Activated B cell treated with CpG ODN at 0.5 μM for 24 hours (primary cell): ENCODE data around the gene BAIAP3. TPM values are rescaled to one million over a fixed set of nuclear protein-coding genes. Genes with fewer than 3 reads are reported as not detected.
A peak's percentile ranks its signal among the peaks of the same experiment; 100 is the strongest.

Experiments used
- ATAC-seq: fragments of 200-7000 bp; cut with Tn5 transposase; one replicate; pipeline ENCODE4 v1.10.0; 2021; ENCODE audit warnings: low read depth, mild to moderate bottlenecking, moderate library complexity
- CTCF ChIA-PET: fragments of 350-600 bp; sonication (Branson Sonifier 250); formaldehyde crosslinking; loops from one replicate; lab custom pipeline; 2021; ENCODE audit warnings: antibody characterized with exemption; lab: Charles Lee
- POLR2A ChIA-PET: fragments of 350-600 bp; sonication (Branson Sonifier 250); formaldehyde crosslinking; loops from one replicate; lab custom pipeline; 2021; ENCODE audit warnings: antibody characterized with exemption; lab: Charles Lee
- DNase-seq: peaks from one replicate; pipeline ENCODE4 v3.0.0; 2022
- H3K27ac Mint-ChIP-seq: one replicate; pipeline ENCODE4 v1.8.0; 2020; ENCODE audit warnings: mixed read lengths
- H3K27me3 Mint-ChIP-seq: one replicate; pipeline ENCODE4 v1.8.0; 2021; ENCODE audit warnings: mixed read lengths
- H3K36me3 Mint-ChIP-seq: one replicate; pipeline ENCODE4 v1.8.0; 2021; ENCODE audit warnings: low read depth, mixed read lengths
- H3K4me1 Mint-ChIP-seq: one replicate; pipeline ENCODE4 v1.8.0; 2021; ENCODE audit warnings: mixed read lengths
- H3K4me3 Mint-ChIP-seq: one replicate; pipeline ENCODE4 v1.8.0; 2020; ENCODE audit warnings: mild to moderate bottlenecking, mixed read lengths
- H3K9me3 Mint-ChIP-seq: one replicate; pipeline ENCODE4 v1.8.0; 2020; ENCODE audit warnings: mixed read lengths
- CTCF ChIP-seq: fragments of 200-600 bp; IDR thresholded peaks from one replicate; pipeline ENCODE4 v1.8.0; 2022; ENCODE audit warnings: antibody characterized with exemption, mild to moderate bottlenecking
- intact Hi-C: fragments of 100-400 bp; cut with micrococcal nuclease; formaldehyde crosslinking; loops from one replicate; pipeline ENCODE4 v1.15.1; 2024
- total RNA-seq: library from RNA; stranded (reverse); gene quantifications from 2 replicates; pipeline ENCODE4 v1.2.3, GENCODE V29; 2022

Gene BAIAP3
- total RNA-seq, 1 donor from 2014 or later, result 8.5 TPM

GRCh38 chr16:1330931-1331711 lies 2.3 kb upstream of the BAIAP3 start:
- Mint-ChIP-seq H3K27me3 (peaks cover 7% of the 10 kb centered on the region), H3K9me3 (no peaks in the 10 kb centered on the region), H3K4me3 (peak overlapping the region; percentile 78), H3K4me1 (peaks cover 33% of the 10 kb centered on the region), H3K27ac (peak overlapping the region; percentile 86), H3K36me3 (peaks cover 4% of the 10 kb centered on the region)
- no peak for TF ChIP-seq CTCF
- DNase-seq (no peak), ATAC-seq (no peak)
- ChIA-PET POLR2A (interaction anchor here (1.1 to 3.9 kb wide), 3 partner anchors 12 to 89 kb away, joined by 4 to 26 read pairs (median 17); partner anchors contain the start of genes UBE2I and UQCC4), CTCF (interaction anchor here (1.1 to 1.2 kb wide), 2 partner anchors 20 to 35 kb away, joined by 4 read pairs; no protein-coding TSS in a partner anchor)
- intact Hi-C loops, result no loop called here

- H3K27ac Mint-ChIP-seq, result peak overlapping the region; percentile 86
- no peak for TF ChIP-seq CTCF
- ChIA-PET POLR2A (interaction anchor here (1.1 to 3.9 kb wide), 4 partner anchors 9 to 89 kb away, joined by 3 to 26 read pairs (median 10); partner anchors contain the start of genes UBE2I and UQCC4), CTCF (interaction anchor here (1.1 to 1.2 kb wide), 2 partner anchors 21 to 36 kb away, joined by 4 read pairs; no protein-coding TSS in a partner anchor)
- peak; percentile 64 for ATAC-seq
- no peaks in the 10 kb centered on the region for H3K9me3 Mint-ChIP-seq
- intact Hi-C loops, result loop anchor here (1.0 kb wide), 1 partner anchor 23 kb away; the partner anchor contains the start of gene UBE2I
- peak overlapping the region; percentile 78 for H3K4me3 Mint-ChIP-seq
- H3K4me1 Mint-ChIP-seq, result peaks cover 36% of the 10 kb centered on the region
- DNase-seq, result peak; percentile 59
- H3K27me3 Mint-ChIP-seq, result peaks cover 7% of the 10 kb centered on the region
- H3K36me3 Mint-ChIP-seq, result no peaks in the 10 kb centered on the region
Observed at GRCh38 chr16:1331712-1332617, 1.5 kb upstream of the BAIAP3 start.

GRCh38 chr16:1332618-1333148 lies 762 bp upstream of the BAIAP3 start:
- no peaks in the 10 kb centered on the region for H3K36me3 Mint-ChIP-seq
- H3K9me3 Mint-ChIP-seq, result no peaks in the 10 kb centered on the region
- no peak for DNase-seq

More at GRCh38 chr16:1332618-1333148, 762 bp upstream of the BAIAP3 start:
- TF ChIP-seq CTCF, result no peak
- ChIA-PET CTCF (no interaction called here), POLR2A (interaction anchor here (1.1 to 3.9 kb wide), 4 partner anchors 10 to 88 kb away, joined by 3 to 26 read pairs (median 10); partner anchors contain the start of genes UBE2I and UQCC4)
- H3K27ac Mint-ChIP-seq, result peak overlapping the region; percentile 41
- H3K4me1 Mint-ChIP-seq, result peaks cover 36% of the 10 kb centered on the region
- peak overlapping the region; percentile 78 for H3K4me3 Mint-ChIP-seq
- H3K27me3 Mint-ChIP-seq, result peaks cover 7% of the 10 kb centered on the region
- no peak for ATAC-seq
- intact Hi-C loops, result loop anchor here (1.0 kb wide), 2 partner anchors 11 to 23 kb away; partner anchors contain the start of gene UBE2I
